Measurements from ENCODE around the gene LASP1NB.
A peak's percentile ranks its signal among the peaks of the same experiment; 100 is the strongest.

The LASP1NB gene

DNA sequence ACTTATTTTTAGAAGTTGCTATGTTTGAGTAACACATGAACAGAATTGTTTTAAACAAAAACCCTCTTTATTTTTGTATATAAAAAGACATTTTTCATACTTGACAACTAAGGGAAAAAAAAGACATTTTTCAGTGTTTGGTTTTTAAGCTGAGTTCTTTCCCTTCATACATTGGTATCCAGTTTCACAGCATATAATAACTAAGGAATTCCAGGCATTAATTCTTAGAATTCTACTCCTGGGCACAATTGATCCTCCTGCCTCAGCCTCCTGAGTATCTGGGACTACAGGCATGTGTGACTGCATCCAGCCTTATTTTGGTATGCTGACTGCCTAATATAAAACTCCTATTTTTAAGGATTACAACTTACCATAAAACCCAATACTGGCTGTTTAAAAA lies 33.3 kb downstream of the LASP1NB start:
- H3K27ac ChIP-seq: no peak overlapping the region
- no peak for TF ChIP-seq CTCF (IDR thresholded peaks at IDR 0.05; ENCODE audit: low read depth, low read length, missing control alignments)
- DNase-seq: peak; percentile 51
- H3K27me3 ChIP-seq (replicated peaks): no peaks in the 10 kb centered on the region
- in situ Hi-C loops (cut with HindIII; ENCODE audit: low pct_ligation_motif_present, low sequenced_read_pairs): no loop called here
- no peaks in the 10 kb centered on the region for H3K36me3 ChIP-seq (replicated peaks)
- no peak overlapping the region for H3K4me3 ChIP-seq (ENCODE audit: low read depth, low read length)

DNA sequence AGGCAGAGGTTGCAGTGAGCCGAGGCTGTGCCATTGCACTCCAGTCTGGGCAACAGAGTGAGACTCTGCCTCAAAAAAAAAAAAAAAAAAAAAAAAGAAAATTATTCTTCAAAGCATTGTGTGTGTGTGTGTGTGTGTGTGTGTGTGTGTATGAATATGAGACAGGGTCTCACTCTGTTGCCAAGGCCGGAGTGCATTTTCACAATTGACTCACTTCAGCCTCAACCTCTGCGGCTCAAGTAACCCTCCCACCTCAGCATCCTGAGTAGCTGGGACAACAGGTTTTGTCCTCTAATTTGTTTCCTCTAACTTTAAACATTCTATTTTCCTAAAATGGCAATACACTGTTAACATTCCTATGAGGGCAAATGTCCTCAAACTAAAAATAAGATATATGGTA lies 34.1 kb downstream of the LASP1NB start:
- no peak for TF ChIP-seq CTCF (IDR thresholded peaks at IDR 0.05; ENCODE audit: low read depth, low read length, missing control alignments)
- H3K4me3 ChIP-seq (ENCODE audit: low read depth, low read length): no peak overlapping the region
- in situ Hi-C loops (cut with HindIII; ENCODE audit: low pct_ligation_motif_present, low sequenced_read_pairs): no loop called here
- DNase-seq: no peak
- no peaks in the 10 kb centered on the region for H3K27me3 ChIP-seq (replicated peaks)
- H3K27ac ChIP-seq: no peak overlapping the region
- H3K36me3 ChIP-seq (replicated peaks): no peaks in the 10 kb centered on the region

DNA sequence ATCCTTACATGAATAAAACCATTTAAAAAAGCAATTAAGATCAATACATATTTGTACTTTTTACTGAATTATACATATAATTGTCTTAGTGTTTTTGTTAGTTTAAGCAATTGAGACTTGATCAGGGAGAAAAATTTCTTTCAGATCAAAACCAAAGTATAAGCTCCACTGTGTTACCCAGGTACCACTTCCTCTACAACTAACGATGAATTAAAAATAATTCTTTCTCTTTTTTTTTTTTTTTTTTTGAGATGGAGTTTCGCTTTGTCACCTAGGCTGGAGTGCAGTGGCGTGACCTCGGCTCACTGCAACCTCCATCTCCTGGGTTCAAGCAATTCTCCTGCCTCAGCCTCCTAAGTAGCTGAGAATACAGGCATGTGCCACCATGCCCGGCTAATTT lies 35.0 kb downstream of the LASP1NB start:
- DNase-seq: no peak
- in situ Hi-C loops (cut with HindIII; ENCODE audit: low pct_ligation_motif_present, low sequenced_read_pairs): no loop called here

DNA sequence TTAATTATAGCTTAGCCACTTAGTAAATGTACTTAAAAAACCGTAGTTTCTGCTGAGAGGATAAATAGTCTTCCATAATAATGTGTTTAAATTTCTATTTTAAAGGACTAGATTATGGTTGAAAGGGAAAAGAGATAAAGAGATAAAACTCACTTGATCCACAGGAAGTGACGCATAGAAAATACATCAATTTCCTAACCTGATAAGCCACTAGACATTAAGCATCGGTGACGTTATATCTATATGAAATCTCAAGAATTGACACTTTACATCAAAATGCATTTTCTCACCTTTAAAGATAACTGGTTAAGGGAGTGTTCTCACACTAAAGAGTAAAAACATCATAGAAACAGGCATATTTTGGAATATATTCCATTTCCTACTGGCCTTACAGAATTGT lies 36.0 kb downstream of the LASP1NB start:
- Histone ChIP-seq H3K4me3 (ENCODE audit: low read depth, low read length) (no peak overlapping the region), H3K27ac (no peak overlapping the region), H3K27me3 (replicated peaks) (no peaks in the 10 kb centered on the region), H3K36me3 (replicated peaks) (no peaks in the 10 kb centered on the region)
- TF ChIP-seq CTCF (IDR thresholded peaks at IDR 0.05; ENCODE audit: low read depth, low read length, missing control alignments): no peak
- DNase-seq: no peak
- in situ Hi-C loops (cut with HindIII; ENCODE audit: low pct_ligation_motif_present, low sequenced_read_pairs): no loop called here

More for the DNA sequence above, 35.0 kb downstream of the LASP1NB start:
- Histone ChIP-seq H3K27me3 (replicated peaks) (no peaks in the 10 kb centered on the region), H3K36me3 (replicated peaks) (no peaks in the 10 kb centered on the region), H3K4me3 (ENCODE audit: low read depth, low read length) (no peak overlapping the region), H3K27ac (no peak overlapping the region)
- no peak for TF ChIP-seq CTCF (IDR thresholded peaks at IDR 0.05; ENCODE audit: low read depth, low read length, missing control alignments)

GRCh38 chr17:38967290-38967738 lies 41.9 kb downstream of the LASP1NB start, which contains the start of gene FBXO47:
Gene FBXO47, minus strand, starts transcription at chr17:38967403. Its CDS starts 4,378 bp downstream, at chr17:38963025.
- Histone ChIP-seq H3K36me3 (replicated peaks) (no peaks in the 10 kb centered on the region), H3K27me3 (replicated peaks) (no peaks in the 10 kb centered on the region), H3K4me3 (ENCODE audit: low read depth, low read length) (peak within 1 kb of the TSS; percentile 31), H3K27ac (no peak within 1 kb of the TSS)
- TF ChIP-seq CTCF (IDR thresholded peaks at IDR 0.05; ENCODE audit: low read depth, low read length, missing control alignments): peak; percentile 27
- peak; percentile 90 for DNase-seq
- in situ Hi-C loops (cut with HindIII; ENCODE audit: low pct_ligation_motif_present, low sequenced_read_pairs): no loop called here

DNA sequence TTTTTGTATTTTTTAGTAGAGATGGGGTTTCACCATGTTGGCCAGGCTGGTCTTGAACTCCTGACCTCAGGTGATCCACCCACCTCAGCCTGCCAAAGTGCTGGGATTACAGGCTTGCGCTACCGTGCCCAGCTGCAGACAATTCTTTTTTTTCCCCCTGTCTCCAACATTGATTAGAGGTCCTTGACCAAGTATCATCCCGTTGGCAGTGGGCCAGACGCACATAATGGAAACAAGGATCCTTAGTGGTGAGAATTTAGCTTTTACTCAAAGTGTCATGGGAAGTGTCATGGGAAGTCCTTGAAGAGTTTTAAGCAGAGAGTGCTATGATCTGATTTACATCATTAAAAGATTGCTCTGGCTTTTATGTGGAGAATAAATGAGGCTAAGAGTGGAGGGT lies 43.9 kb downstream of the LASP1NB start:
- in situ Hi-C loops (cut with HindIII; ENCODE audit: low pct_ligation_motif_present, low sequenced_read_pairs): no loop called here
- Histone ChIP-seq H3K27me3 (replicated peaks) (no peaks in the 10 kb centered on the region), H3K4me3 (ENCODE audit: low read depth, low read length) (no peak overlapping the region), H3K27ac (no peak overlapping the region), H3K36me3 (replicated peaks) (no peaks in the 10 kb centered on the region)
- TF ChIP-seq CTCF (IDR thresholded peaks at IDR 0.05; ENCODE audit: low read depth, low read length, missing control alignments): no peak
- DNase-seq: no peak
